ENCODE results near the gene RERE. TPM values are rescaled to one million over a fixed set of nuclear protein-coding genes. Genes with fewer than 3 reads are reported as not detected.

Gene RERE
- total RNA-seq, 1 experiment from 2014 or later = 40.6 TPM

DNA sequence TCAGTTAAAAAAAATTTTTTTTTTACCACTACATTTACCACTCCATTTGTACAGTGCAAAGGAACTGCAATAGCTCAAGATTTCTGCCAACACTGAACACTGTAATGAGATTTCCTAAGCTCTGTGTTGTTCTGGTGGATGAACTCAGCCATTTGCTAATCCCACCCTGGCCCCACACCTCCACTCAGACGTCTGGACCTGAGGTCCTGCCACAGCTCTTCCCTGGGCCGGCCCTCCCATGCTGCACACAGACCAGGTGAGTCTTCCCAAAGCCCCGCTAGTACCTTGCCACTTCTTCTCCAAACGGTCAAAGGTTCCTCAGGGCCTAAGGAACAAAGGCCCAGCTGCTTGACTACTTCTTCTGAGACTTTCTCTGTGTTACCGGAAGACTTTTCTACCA is 443.1 kb downstream of the RERE start:
- CTCF ChIA-PET = interaction anchor here (0.8 to 1.2 kb wide), 3 partner anchors 196 to 475 kb away, joined by 3 read pairs; no protein-coding TSS in a partner anchor
- no peak overlapping the region for H3K27ac ChIP-seq (ENCODE audit: low read depth, low read length)
- H4K20me1 ChIP-seq (ENCODE audit: insufficient read depth) = no peaks in the 10 kb centered on the region
- no peaks in the 10 kb centered on the region; the same call in 1 of the 2 replicates for H3K79me2 ChIP-seq (ENCODE audit: insufficient read depth, low read length)
- H2AFZ ChIP-seq (ENCODE audit: low read depth, low read length, poor library complexity, severe bottlenecking) = no peak overlapping the region
- no peak overlapping the region for H3K4me3 ChIP-seq (replicated peaks in 1 of 2; ENCODE audit: low read depth in 1 of 2, low read length in 2 of 2)
- no peak overlapping the region for H3K4me2 ChIP-seq (ENCODE audit: low read length)
- DNase-seq (ENCODE audit: low read depth, low spot score) = no peak
- H3K9ac ChIP-seq (ENCODE audit: low read length) = no peak overlapping the region
- peaks cover 2 to 12% of the 10 kb centered on the region in 2 experiments; a peak in 2 of 4 replicates for H3K4me1 ChIP-seq (ENCODE audit: control insufficient read depth in 1 of 2, insufficient read depth in 2 of 2, low read length in 2 of 2)
- TF ChIP-seq JUND (IDR thresholded peaks at IDR 0.05) (no peak), POLR2A (IDR thresholded peaks at IDR 0.05; ENCODE audit: borderline replicate concordance, extremely low read depth, insufficient read depth, insufficient read length) (no peak), CBX3 (IDR thresholded peaks at IDR 0.05; ENCODE audit: low read depth) (no peak), POLR2AphosphoS5 (IDR thresholded peaks at IDR 0.05; ENCODE audit: low read depth, low read length) (no peak), EZH2phosphoT487 (IDR thresholded peaks at IDR 0.05; ENCODE audit: borderline replicate concordance) (no peak), ZFX (IDR thresholded peaks at IDR 0.05) (no peak), CTCF (IDR thresholded peaks at IDR 0.05 in 2 of 3, conservative IDR thresholded peaks at IDR 0.05 in 1 of 3; ENCODE audit: borderline replicate concordance in 1 of 3, insufficient read depth in 1 of 3, low read depth in 2 of 3, low read length in 2 of 3) (no peak)
- POLR2A ChIA-PET = no interaction called here
- BruUV-seq (replicated peaks) = no TSS peak
- no peaks in the 10 kb centered on the region for H3K27me3 ChIP-seq (ENCODE audit: insufficient read depth, low read length)
- ATAC-seq = no peak
- intact Hi-C loops (cut with micrococcal nuclease) = loop anchor here (10.0 kb wide), 1 partner anchor 200 kb away; no protein-coding TSS in a partner anchor
- H3K9me2 ChIP-seq (ENCODE audit: insufficient read depth) = no peaks in the 10 kb centered on the region
- H3K9me3 ChIP-seq (ENCODE audit: control insufficient read depth in 1 of 2, insufficient read depth in 1 of 2, low read depth in 1 of 2, low read length in 2 of 2) = no peaks in the 10 kb centered on the region
- RAD21 ChIA-PET (ENCODE audit: low non-redundant PET in 1 of 2, low total read pairs in 2 of 2, uncharacterized antibody in 2 of 2, unreplicated experiment in 2 of 2) = interaction anchor here in 1 of 2 experiments (0.6 kb wide), 1 partner anchor 354 kb away, joined by 4 read pairs; no protein-coding TSS in a partner anchor
- 0 out of 4 replicates have a peak, but pooled peaks cover 0 to 2% of the 10 kb centered on the region in 2 experiments for H3K36me3 ChIP-seq (ENCODE audit: control insufficient read depth in 1 of 2, insufficient read depth in 2 of 2, low read length in 2 of 2)
